Measurements from ENCODE around the gene EGFL6.

The EGFL6 gene

DNA sequence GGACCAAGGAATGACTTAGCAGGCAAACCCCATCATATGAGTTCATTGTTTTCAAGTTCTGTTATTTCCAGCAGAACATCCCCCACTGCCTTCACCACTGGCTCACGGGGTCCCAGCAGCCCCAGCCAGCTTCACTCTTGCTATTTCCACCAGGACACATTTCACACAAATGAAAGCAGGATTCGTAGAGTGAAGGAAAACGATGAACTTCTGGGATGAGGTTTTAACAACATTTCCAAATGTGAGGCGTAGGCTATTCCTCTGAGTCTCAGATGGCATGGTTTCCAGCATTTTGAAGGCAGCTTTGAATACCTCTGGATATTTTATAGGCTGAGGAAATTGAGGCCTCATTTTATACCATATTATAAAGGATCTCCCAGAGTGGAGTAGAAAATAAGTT is 32.9 kb upstream of the EGFL6 start:
- no peak for DNase-seq (ENCODE audit: extremely low read depth, low read depth)

DNA sequence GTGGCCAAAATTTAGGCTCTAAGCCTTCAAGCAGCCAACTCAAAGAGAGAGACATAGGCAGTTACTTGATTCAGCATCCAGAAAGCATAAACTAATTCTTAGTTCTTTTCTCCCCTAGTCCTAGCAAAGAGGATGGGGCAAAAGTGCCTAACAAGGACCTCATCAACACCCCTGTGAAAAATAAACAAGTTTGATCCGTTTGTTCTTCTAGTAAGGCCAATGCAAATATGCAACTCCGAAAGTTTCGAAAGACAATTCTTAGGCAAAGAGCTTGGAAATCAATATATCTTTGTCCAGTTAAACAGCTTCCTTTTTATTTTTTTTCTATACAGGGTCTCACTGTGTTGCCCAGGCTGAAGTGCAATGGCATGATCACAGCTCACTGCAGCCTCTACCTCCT is 31.0 kb upstream of the EGFL6 start:
- H3K4me3 ChIP-seq (replicated peaks; ENCODE audit: low read depth, low read length), result no peak overlapping the region
- TF ChIP-seq, protein P1, sequence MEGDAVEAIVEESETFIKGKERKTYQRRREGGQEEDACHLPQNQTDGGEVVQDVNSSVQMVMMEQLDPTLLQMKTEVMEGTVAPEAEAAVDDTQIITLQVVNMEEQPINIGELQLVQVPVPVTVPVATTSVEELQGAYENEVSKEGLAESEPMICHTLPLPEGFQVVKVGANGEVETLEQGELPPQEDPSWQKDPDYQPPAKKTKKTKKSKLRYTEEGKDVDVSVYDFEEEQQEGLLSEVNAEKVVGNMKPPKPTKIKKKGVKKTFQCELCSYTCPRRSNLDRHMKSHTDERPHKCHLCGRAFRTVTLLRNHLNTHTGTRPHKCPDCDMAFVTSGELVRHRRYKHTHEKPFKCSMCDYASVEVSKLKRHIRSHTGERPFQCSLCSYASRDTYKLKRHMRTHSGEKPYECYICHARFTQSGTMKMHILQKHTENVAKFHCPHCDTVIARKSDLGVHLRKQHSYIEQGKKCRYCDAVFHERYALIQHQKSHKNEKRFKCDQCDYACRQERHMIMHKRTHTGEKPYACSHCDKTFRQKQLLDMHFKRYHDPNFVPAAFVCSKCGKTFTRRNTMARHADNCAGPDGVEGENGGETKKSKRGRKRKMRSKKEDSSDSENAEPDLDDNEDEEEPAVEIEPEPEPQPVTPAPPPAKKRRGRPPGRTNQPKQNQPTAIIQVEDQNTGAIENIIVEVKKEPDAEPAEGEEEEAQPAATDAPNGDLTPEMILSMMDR (IDR thresholded peaks at IDR 0.05; ENCODE audit: low read depth, low read length, missing control alignments), result no peak
- no peak for DNase-seq (ENCODE audit: extremely low read depth, low read depth)

More for the DNA sequence above, 32.9 kb upstream of the EGFL6 start:
- H3K4me3 ChIP-seq (replicated peaks; ENCODE audit: low read depth, low read length), result no peak overlapping the region
- TF ChIP-seq, protein P1 (IDR thresholded peaks at IDR 0.05; ENCODE audit: low read depth, low read length, missing control alignments), result no peak

DNA sequence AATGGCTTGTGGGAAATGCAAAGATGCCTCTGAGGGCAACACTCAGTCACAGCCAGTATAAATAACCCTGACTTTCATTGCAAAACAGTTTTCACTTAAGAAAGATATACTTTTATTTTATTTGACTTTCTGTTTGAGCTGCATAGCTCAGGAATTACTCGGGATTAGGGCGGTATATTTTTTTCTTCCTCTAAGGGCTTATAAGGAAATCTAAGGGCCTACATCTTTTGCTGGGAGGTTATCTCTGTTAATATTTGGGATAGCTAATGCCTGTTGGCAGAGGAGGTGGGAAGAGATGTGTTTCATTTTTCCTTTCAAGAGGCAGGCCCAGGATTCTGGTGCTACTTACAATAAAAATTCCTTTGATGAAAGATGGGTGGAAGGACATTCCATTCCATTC is 28.8 kb upstream of the EGFL6 start:
- TF ChIP-seq, protein P1 (IDR thresholded peaks at IDR 0.05; ENCODE audit: low read depth, low read length, missing control alignments), result no peak
- H3K4me3 ChIP-seq (replicated peaks; ENCODE audit: low read depth, low read length), result no peak overlapping the region
- DNase-seq (ENCODE audit: extremely low read depth, low read depth), result no peak

DNA sequence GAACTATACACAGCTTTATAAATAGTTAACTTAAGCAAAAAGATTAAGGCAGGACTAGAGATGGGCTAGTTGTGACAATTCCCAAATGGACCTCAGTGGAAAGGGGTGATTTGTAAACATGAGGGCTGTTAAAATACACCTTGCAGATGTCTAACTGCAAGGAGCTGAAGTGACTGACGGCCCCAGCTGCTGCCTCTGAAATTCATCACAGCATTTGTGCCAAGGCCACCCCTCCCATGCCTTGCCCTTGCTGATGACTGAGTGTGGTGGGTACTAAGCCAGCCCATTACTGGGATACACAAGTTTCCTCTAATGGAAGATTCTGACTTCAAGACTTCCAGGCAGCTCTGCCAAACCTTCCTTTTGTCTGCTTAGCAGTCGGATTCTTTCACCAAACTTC is 23.7 kb upstream of the EGFL6 start:
- H3K4me3 ChIP-seq (replicated peaks; ENCODE audit: low read depth, low read length), result no peak overlapping the region
- no peak for DNase-seq (ENCODE audit: extremely low read depth, low read depth)
- TF ChIP-seq, protein P1 (IDR thresholded peaks at IDR 0.05; ENCODE audit: low read depth, low read length, missing control alignments), result no peak

DNA sequence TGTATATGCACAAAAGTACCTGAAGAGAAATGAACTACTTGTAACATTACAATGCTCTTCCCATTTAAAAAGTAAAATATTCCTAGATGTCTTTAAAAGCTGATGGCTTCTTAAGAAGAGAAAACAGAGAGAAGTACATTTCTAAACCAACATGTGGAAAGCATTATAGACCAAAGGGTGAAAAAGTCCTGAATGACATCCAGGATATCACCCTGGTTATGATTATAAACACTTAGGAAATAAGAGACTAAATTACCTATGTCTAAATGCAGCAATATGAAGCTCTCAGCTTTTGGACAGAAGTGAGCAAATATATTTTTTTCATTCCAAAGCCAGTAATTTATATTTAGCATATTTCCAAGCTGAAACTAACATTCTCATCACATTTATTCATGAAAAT is 21.7 kb upstream of the EGFL6 start:
- no peak overlapping the region for H3K4me3 ChIP-seq (replicated peaks; ENCODE audit: low read depth, low read length)
- DNase-seq (ENCODE audit: extremely low read depth, low read depth), result no peak
- TF ChIP-seq, protein P1 (IDR thresholded peaks at IDR 0.05; ENCODE audit: low read depth, low read length, missing control alignments), result no peak

DNA sequence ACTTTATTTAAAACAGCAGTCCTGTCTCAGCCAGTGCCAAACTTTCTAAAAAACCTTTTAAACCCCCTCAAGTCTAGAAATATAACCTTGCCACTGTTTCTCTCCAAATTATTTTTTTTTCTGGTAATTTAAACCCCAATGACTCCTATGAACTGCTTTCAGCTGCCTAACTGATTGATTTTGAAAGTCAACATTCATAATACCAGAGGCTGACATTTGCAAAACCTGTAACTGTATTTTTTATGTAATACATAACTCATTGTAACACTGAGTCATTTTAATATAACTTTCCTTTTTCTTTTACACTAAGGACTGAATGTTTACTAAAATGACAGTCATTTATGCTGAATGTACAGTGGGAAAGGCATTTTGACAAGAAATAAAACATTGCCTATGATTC is 19.1 kb upstream of the EGFL6 start:
- TF ChIP-seq, protein P1 (IDR thresholded peaks at IDR 0.05; ENCODE audit: low read depth, low read length, missing control alignments), result no peak
- no peak for DNase-seq (ENCODE audit: extremely low read depth, low read depth)
- no peak overlapping the region for H3K4me3 ChIP-seq (replicated peaks; ENCODE audit: low read depth, low read length)

DNA sequence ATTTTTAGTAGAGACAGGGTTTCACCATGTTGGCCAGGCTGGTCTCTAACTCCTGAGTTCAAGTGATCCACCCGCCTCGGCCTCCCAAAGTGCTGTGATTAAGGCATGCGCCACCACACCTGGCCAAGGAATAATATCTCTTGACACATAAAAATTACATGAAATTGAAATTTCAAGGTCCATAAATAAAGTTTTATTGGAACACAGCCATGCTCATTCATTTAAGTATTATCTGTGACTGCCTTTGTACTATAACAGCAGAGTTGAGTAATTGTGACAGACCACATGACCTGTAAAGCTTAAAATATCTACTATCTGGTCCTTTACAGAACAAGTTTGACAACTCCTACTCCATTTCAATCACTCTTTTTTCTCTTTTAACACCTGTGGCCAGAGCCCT is 17.8 kb upstream of the EGFL6 start:
- no peak overlapping the region for H3K4me3 ChIP-seq (replicated peaks; ENCODE audit: low read depth, low read length)
- no peak for DNase-seq (ENCODE audit: extremely low read depth, low read depth)
- TF ChIP-seq, protein P1 (IDR thresholded peaks at IDR 0.05; ENCODE audit: low read depth, low read length, missing control alignments), result no peak

All from HFF-Myc (cell line).